NCI-H2196 treated with DMSO at 0.1 percent for 48 hours (cell line): ENCODE results near the gene SPECC1.
"Not testable (repeated sequence)": the region's sequence is repeated elsewhere in the genome, so short reads cannot be mapped to it uniquely, and the experiment has no call there.

Experiments used
- DNase-seq: peaks from one replicate; lab custom pipeline; 2025; ENCODE audit not compliant: unreplicated experiment; lab: John Stamatoyannopoulos, UW

SPECC1 gene

GRCh38 chr17:20071824-20072691, 62.9 kb downstream of the SPECC1 start:
- no peak for DNase-seq

GRCh38 chr17:20072692-20072992, 63.5 kb downstream of the SPECC1 start:
- DNase-seq: no peak

GRCh38 chr17:20073055-20073979, 64.2 kb downstream of the SPECC1 start:
- DNase-seq: no peak

GRCh38 chr17:20074001-20074400, 64.8 kb downstream of the SPECC1 start:
- DNase-seq: no peak

GRCh38 chr17:20074489-20074888, 65.3 kb downstream of the SPECC1 start:
- no peak for DNase-seq

GRCh38 chr17:20076137-20076536, 67.0 kb downstream of the SPECC1 start:
- DNase-seq: not testable (repeated sequence)

GRCh38 chr17:20077978-20078685, 69.0 kb downstream of the SPECC1 start:
- no peak for DNase-seq

GRCh38 chr17:20080513-20080912, 71.4 kb downstream of the SPECC1 start:
- no peak for DNase-seq

GRCh38 chr17:20083156-20083859, 74.1 kb downstream of the SPECC1 start:
- DNase-seq: no peak

GRCh38 chr17:20084621-20085282, 75.6 kb downstream of the SPECC1 start:
- no peak for DNase-seq

GRCh38 chr17:20085283-20085845, 76.2 kb downstream of the SPECC1 start:
- no peak for DNase-seq

- DNase-seq: no peak
Measured at GRCh38 chr17:20086416-20087076, 77.4 kb downstream of the SPECC1 start.

- DNase-seq: no peak
Measured at GRCh38 chr17:20087538-20088250, 78.5 kb downstream of the SPECC1 start.

GRCh38 chr17:20089756-20090547, 80.8 kb downstream of the SPECC1 start:
- no peak for DNase-seq

GRCh38 chr17:20091174-20092029, 82.2 kb downstream of the SPECC1 start:
- DNase-seq: no peak

- DNase-seq: no peak
Measured at GRCh38 chr17:20092261-20092867, 83.2 kb downstream of the SPECC1 start.
